Measurements from ENCODE around the gene FMN1. TPM values are rescaled to one million over a fixed set of nuclear protein-coding genes. Genes with fewer than 3 reads are reported as not detected.
"Not testable (repeated sequence)": the region's sequence is repeated elsewhere in the genome, so short reads cannot be mapped to it uniquely, and the experiment has no call there.

Gene FMN1
- total RNA-seq, 1 experiment from 2014 or later = 1.2 TPM

- intact Hi-C loops (cut with micrococcal nuclease) = loop anchor here (1.0 kb wide), 2 partner anchors 112 to 294 kb away; no protein-coding TSS in a partner anchor
- CTCF ChIA-PET = interaction anchor here (0.5 to 11.0 kb wide), 34 partner anchors 9 to 306 kb away, joined by 3 to 151 read pairs (median 4); no protein-coding TSS in a partner anchor
- Mint-ChIP-seq H3K4me3 (ENCODE audit: unreplicated experiment) (no peak overlapping the region), H3K36me3 (ENCODE audit: insufficient read depth, unreplicated experiment) (no peaks in the 10 kb centered on the region), H3K27me3 (ENCODE audit: insufficient read depth, unreplicated experiment) (no peaks in the 10 kb centered on the region), H3K4me1 (ENCODE audit: insufficient read depth, unreplicated experiment) (peaks cover 8% of the 10 kb centered on the region), H3K27ac (ENCODE audit: low read depth, unreplicated experiment) (no peak overlapping the region), H3K9me3 (ENCODE audit: unreplicated experiment) (no peaks in the 10 kb centered on the region)
- POLR2A ChIA-PET = interaction anchor here (0.7 kb wide), 1 partner anchor 9 kb away, joined by 3 read pairs; no protein-coding TSS in a partner anchor
- BruUV-seq (replicated peaks) = no TSS peak
- peak; percentile 38 for TF ChIP-seq CTCF (IDR thresholded peaks at IDR 0.05; ENCODE audit: unreplicated experiment)
- peak; percentile 60 for DNase-seq (ENCODE audit: unreplicated experiment)
Observed at GRCh38 chr15:32956006-32956405, 238.5 kb downstream of the FMN1 start.

- ChIA-PET CTCF (interaction anchor here (0.8 to 11.0 kb wide), 9 partner anchors 12 to 304 kb away, joined by 3 to 151 read pairs (median 5); no protein-coding TSS in a partner anchor), POLR2A (no interaction called here)
- H3K27me3 Mint-ChIP-seq (ENCODE audit: insufficient read depth, unreplicated experiment) = no peaks in the 10 kb centered on the region
- intact Hi-C loops (cut with micrococcal nuclease) = no loop called here
- no peak overlapping the region for H3K4me3 Mint-ChIP-seq (ENCODE audit: unreplicated experiment)
- peaks cover 8% of the 10 kb centered on the region for H3K4me1 Mint-ChIP-seq (ENCODE audit: insufficient read depth, unreplicated experiment)
- DNase-seq (ENCODE audit: unreplicated experiment) = no peak
- H3K36me3 Mint-ChIP-seq (ENCODE audit: insufficient read depth, unreplicated experiment) = no peaks in the 10 kb centered on the region
- no peak overlapping the region for H3K27ac Mint-ChIP-seq (ENCODE audit: low read depth, unreplicated experiment)
- no peak for TF ChIP-seq CTCF (IDR thresholded peaks at IDR 0.05; ENCODE audit: unreplicated experiment)
- BruUV-seq (replicated peaks) = no TSS peak
- H3K9me3 Mint-ChIP-seq (ENCODE audit: unreplicated experiment) = no peaks in the 10 kb centered on the region
Observed at GRCh38 chr15:32953533-32953910, 241.0 kb downstream of the FMN1 start.

GRCh38 chr15:32952901-32953532 is 241.5 kb downstream of the FMN1 start:
- POLR2A ChIA-PET = no interaction called here
- Mint-ChIP-seq H3K4me1 (ENCODE audit: insufficient read depth, unreplicated experiment) (peaks cover 8% of the 10 kb centered on the region), H3K4me3 (ENCODE audit: unreplicated experiment) (no peak overlapping the region), H3K27me3 (ENCODE audit: insufficient read depth, unreplicated experiment) (no peaks in the 10 kb centered on the region), H3K9me3 (ENCODE audit: unreplicated experiment) (no peaks in the 10 kb centered on the region), H3K36me3 (ENCODE audit: insufficient read depth, unreplicated experiment) (no peaks in the 10 kb centered on the region), H3K27ac (ENCODE audit: low read depth, unreplicated experiment) (no peak overlapping the region)
- CTCF ChIA-PET = interaction anchor here (0.6 to 11.0 kb wide), 10 partner anchors 11 to 304 kb away, joined by 3 to 151 read pairs (median 5); no protein-coding TSS in a partner anchor
- no peak for DNase-seq (ENCODE audit: unreplicated experiment)
- BruUV-seq (replicated peaks) = no TSS peak
- intact Hi-C loops (cut with micrococcal nuclease) = no loop called here
- TF ChIP-seq CTCF (IDR thresholded peaks at IDR 0.05; ENCODE audit: unreplicated experiment) = no peak

- POLR2A ChIA-PET = interaction anchor here (0.6 kb wide), 1 partner anchor 96 kb away, joined by 3 read pairs; no protein-coding TSS in a partner anchor
- intact Hi-C loops (cut with micrococcal nuclease) = no loop called here
- no peak for DNase-seq (ENCODE audit: unreplicated experiment)
- H3K9me3 Mint-ChIP-seq (ENCODE audit: unreplicated experiment) = no peaks in the 10 kb centered on the region
- no peaks in the 10 kb centered on the region for H3K27me3 Mint-ChIP-seq (ENCODE audit: insufficient read depth, unreplicated experiment)
- no TSS peak for BruUV-seq (replicated peaks)
- no peak overlapping the region for H3K27ac Mint-ChIP-seq (ENCODE audit: low read depth, unreplicated experiment)
- peaks cover 8% of the 10 kb centered on the region for H3K4me1 Mint-ChIP-seq (ENCODE audit: insufficient read depth, unreplicated experiment)
- CTCF ChIA-PET = interaction anchor here (0.6 to 11.0 kb wide), 5 partner anchors 16 to 307 kb away, joined by 3 to 151 read pairs (median 10); no protein-coding TSS in a partner anchor
- no peak for TF ChIP-seq CTCF (IDR thresholded peaks at IDR 0.05; ENCODE audit: unreplicated experiment)
- H3K36me3 Mint-ChIP-seq (ENCODE audit: insufficient read depth, unreplicated experiment) = no peaks in the 10 kb centered on the region
- no peak overlapping the region for H3K4me3 Mint-ChIP-seq (ENCODE audit: unreplicated experiment)
Observed at GRCh38 chr15:32951736-32952464, 242.6 kb downstream of the FMN1 start.

GRCh38 chr15:32950051-32950450 is 244.5 kb downstream of the FMN1 start:
- BruUV-seq (replicated peaks); DNase-seq (ENCODE audit: unreplicated experiment); intact Hi-C loops (cut with micrococcal nuclease); POLR2A ChIA-PET; H3K4me3 Mint-ChIP-seq (ENCODE audit: unreplicated experiment); H3K27ac Mint-ChIP-seq (ENCODE audit: low read depth, unreplicated experiment); H3K36me3 Mint-ChIP-seq (ENCODE audit: insufficient read depth, unreplicated experiment); H3K9me3 Mint-ChIP-seq (ENCODE audit: unreplicated experiment); H3K4me1 Mint-ChIP-seq (ENCODE audit: insufficient read depth, unreplicated experiment); H3K27me3 Mint-ChIP-seq (ENCODE audit: insufficient read depth, unreplicated experiment): not testable (repeated sequence)
- CTCF ChIA-PET = interaction anchor here (0.6 to 1.4 kb wide), 5 partner anchors 14 to 288 kb away, joined by 3 to 6 read pairs (median 3); no protein-coding TSS in a partner anchor

Data from MCF 10A (cell line).